HepG2 (cell line): ENCODE data around the gene SLC6A12. TPM values are rescaled to one million over a fixed set of nuclear protein-coding genes. Genes with fewer than 3 reads are reported as not detected.

Experiments used
- FOXA1 ChIP-seq, 2 experiments: fragments of 450-650 bp in 1 of 2; sonication (generic) in 1 of 2; formaldehyde crosslinking in 1 of 2; IDR thresholded peaks; 2 replicates each; pipeline versions ENCODE4 v1.4.0 to v1.6.1; 2016 to 2020; ENCODE audit warnings: missing genetic modification reagents in 1 of 2
- KAT2B ChIP-seq: fragments of 150-350 bp; IDR thresholded peaks from 2 replicates; pipeline ENCODE4 v1.6.1; 2014; ENCODE audit warnings: low read depth, low read length, borderline replicate concordance
- KIAA2018 ChIP-seq: sonication (generic); formaldehyde crosslinking; IDR thresholded peaks from 2 replicates; pipeline ENCODE4 v1.5.0; 2020; ENCODE audit warnings: mild to moderate bottlenecking, missing genetic modification reagents, borderline replicate concordance
- MAF1 ChIP-seq: sonication (generic); formaldehyde crosslinking; IDR thresholded peaks from 2 replicates; pipeline ENCODE4 v1.5.0; 2020; ENCODE audit warnings: missing genetic modification reagents, borderline replicate concordance
- RXRA ChIP-seq: sonication (generic); formaldehyde crosslinking; IDR thresholded peaks from 2 replicates; pipeline ENCODE4 v1.5.1; 2020; ENCODE audit warnings: missing genetic modification reagents
- SKI ChIP-seq: fragments of 450-650 bp; IDR thresholded peaks from one replicate; pipeline ENCODE4 v1.6.1; 2018; ENCODE audit warnings: mild to moderate bottlenecking; ENCODE audit not compliant: partially characterized antibody
- SP140L ChIP-seq: sonication (generic); formaldehyde crosslinking; IDR thresholded peaks from 2 replicates; pipeline ENCODE4 v1.4.0; 2020; ENCODE audit warnings: missing genetic modification reagents, borderline replicate concordance
- SUZ12 ChIP-seq: fragments of 150-350 bp; IDR thresholded peaks from 2 replicates; pipeline ENCODE4 v1.6.1; 2014; ENCODE audit warnings: low read depth, low read length
- ZFP82 ChIP-seq: sonication (generic); formaldehyde crosslinking; IDR thresholded peaks from 2 replicates; pipeline ENCODE4 v1.5.1; 2020; ENCODE audit warnings: mild to moderate bottlenecking, missing genetic modification reagents, borderline replicate concordance
- ZKSCAN1 ChIP-seq: fragments of 150-350 bp; IDR thresholded peaks from 2 replicates; pipeline ENCODE4 v1.6.1; 2014; ENCODE audit warnings: low read length
- ZMYM4 ChIP-seq: sonication (generic); formaldehyde crosslinking; IDR thresholded peaks from 2 replicates; pipeline ENCODE4 v1.8.1; 2023; ENCODE audit warnings: mild to moderate bottlenecking, missing genetic modification reagents
- ZNF335 ChIP-seq: sonication (generic); formaldehyde crosslinking; IDR thresholded peaks from 2 replicates; pipeline ENCODE4 v1.4.0; 2020; ENCODE audit warnings: missing genetic modification reagents
- ZNF430 ChIP-seq: sonication (generic); formaldehyde crosslinking; IDR thresholded peaks from 2 replicates; pipeline ENCODE4 v1.9.0; 2021; ENCODE audit warnings: mild to moderate bottlenecking, missing genetic modification reagents
- ZNF431 ChIP-seq: sonication (generic); formaldehyde crosslinking; IDR thresholded peaks from 2 replicates; pipeline ENCODE4 v1.9.0; 2022; ENCODE audit warnings: missing genetic modification reagents, low read depth, mild to moderate bottlenecking, borderline replicate concordance
- ZNF451 ChIP-seq: sonication (generic); formaldehyde crosslinking; IDR thresholded peaks from 2 replicates; pipeline ENCODE4 v1.5.0; 2020; ENCODE audit warnings: mild to moderate bottlenecking, missing genetic modification reagents
- ZNF609 ChIP-seq: sonication (generic); formaldehyde crosslinking; IDR thresholded peaks from 2 replicates; pipeline ENCODE4 v1.4.0; 2020; ENCODE audit warnings: mild to moderate bottlenecking, missing genetic modification reagents, borderline replicate concordance
- polyA plus RNA-seq, 8 experiments: library from polyadenylated mRNA; depleted of rRNA in 3 of 8; stranded (reverse) in 7 of 8; unstranded in 1 of 8; fragments of >200 nt; fragmentation: Illumina TruSeq in 4 of 8; extraction: Trizol in 4 of 8; gene quantifications; 2 replicates each; pipeline versions ENCODE4 v1.2.1 to v1.2.3, GENCODE V29; 2011 to 2016; ENCODE audit warnings: low read depth in 4 of 8, missing spikeins in 1 of 8, mixed read lengths in 1 of 8; ENCODE audit not compliant: insufficient read depth in 1 of 8
- total RNA-seq, 5 experiments: library from RNA; depleted of rRNA; stranded (reverse); fragments of >200 nt; fragmentation: Illumina TruSeq; extraction: Trizol; gene quantifications; 2 replicates each; pipeline ENCODE4 v1.2.3, GENCODE V29; 2016; ENCODE audit warnings: low read depth in 1 of 5

The SLC6A12 gene
- total and polyA plus RNA-seq, 2 of the 13 experiments (the other 11 are each of a cell fraction or from before 2014, with no cell fraction given): 3.7 to 18.8 TPM

GRCh38 chr12:210277-211141 lies 3.4 kb downstream of the SLC6A12 start (continued):
- TF ChIP-seq ZNF451 (CRISPR knock-in tag) (0 out of 2 replicates have a peak, but pooled peaks have one; percentile 79), ZKSCAN1 (no peak), KIAA2018 (CRISPR knock-in tag) (0 out of 2 replicates have a peak, but pooled peaks have one; percentile 34), RXRA (CRISPR knock-in tag) (peak; percentile 100), ZNF335 (CRISPR knock-in tag) (peak; percentile 71; the same call in 1 of the 2 replicates), KAT2B (peak; percentile 80), ZNF430 (CRISPR knock-in tag) (peak; percentile 99), SP140L (CRISPR knock-in tag) (peak; percentile 65; the same call in 1 of the 2 replicates), MAF1 (0 out of 2 replicates have a peak, but pooled peaks have one; percentile 72), SUZ12 (no peak), SKI (peak; percentile 99), ZNF431 (CRISPR knock-in tag) (peak; percentile 56; the same call in 1 of the 2 replicates), ZFP82 (CRISPR knock-in tag) (peak; percentile 61; the same call in 1 of the 2 replicates), FOXA1 (IDR thresholded peaks at IDR 0.05) (peak; percentile 83), FOXA1 (CRISPR knock-in tag; IDR thresholded peaks at IDR 0.05) (peak; percentile 100), ZMYM4 (peak; percentile 94), ZNF609 (CRISPR knock-in tag) (peak; percentile 100)
